ENCODE measurements around the gene CYP4B1.
"Not testable (repeated sequence)": the region's sequence is repeated elsewhere in the genome, so short reads cannot be mapped to it uniquely, and the experiment has no call there.

CYP4B1 gene

DNA sequence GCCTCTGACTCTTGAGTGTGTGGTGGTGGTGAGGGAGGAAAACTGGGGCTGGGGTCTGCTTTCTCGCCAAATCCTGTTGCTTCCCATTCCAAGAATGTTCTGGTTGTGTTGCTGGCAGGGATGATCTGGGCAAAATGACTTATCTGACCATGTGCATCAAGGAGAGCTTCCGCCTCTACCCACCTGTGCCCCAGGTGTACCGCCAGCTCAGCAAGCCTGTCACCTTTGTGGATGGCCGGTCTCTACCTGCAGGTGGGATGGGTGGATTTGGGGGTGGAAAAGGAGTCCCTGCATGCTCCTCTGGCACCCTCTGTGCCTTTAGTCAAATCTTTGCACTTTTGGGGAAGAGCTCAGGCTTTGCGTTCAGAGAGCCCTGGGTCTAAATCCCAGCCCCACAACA lies 18.1 kb downstream of the CYP4B1 start:
- no peak for DNase-seq (ENCODE audit: low read depth)

- DNase-seq (ENCODE audit: low read depth), result no peak
Observed at GRCh38 chr1:46817814-46818213, 19.0 kb downstream of the CYP4B1 start.

- no peak for DNase-seq (ENCODE audit: low read depth)
Observed at GRCh38 chr1:46818591-46818990, 19.7 kb downstream of the CYP4B1 start.

GRCh38 chr1:46819335-46819734 lies 20.5 kb downstream of the CYP4B1 start:
- DNase-seq (ENCODE audit: low read depth), result no peak

DNA sequence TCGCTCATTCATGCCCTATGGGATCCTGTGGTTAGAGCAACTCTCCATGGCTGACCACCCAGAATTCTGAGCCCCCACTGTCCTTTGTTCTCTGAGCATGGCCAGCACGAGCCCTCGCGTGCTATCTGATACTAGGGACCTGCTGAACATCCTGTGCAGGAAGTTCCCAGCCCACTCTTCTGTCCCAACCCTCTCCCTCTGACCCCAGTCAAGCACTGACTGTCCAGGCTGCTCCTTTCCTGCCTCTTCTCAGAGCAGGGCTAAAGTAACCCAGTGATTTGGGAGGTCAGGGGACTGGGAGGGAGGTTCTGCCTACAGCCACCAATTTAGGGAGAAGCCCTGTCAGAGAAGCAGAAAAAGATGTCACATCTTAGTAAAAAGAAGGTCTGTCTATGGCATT lies 21.2 kb downstream of the CYP4B1 start:
- no peak for DNase-seq (ENCODE audit: low read depth)

DNA sequence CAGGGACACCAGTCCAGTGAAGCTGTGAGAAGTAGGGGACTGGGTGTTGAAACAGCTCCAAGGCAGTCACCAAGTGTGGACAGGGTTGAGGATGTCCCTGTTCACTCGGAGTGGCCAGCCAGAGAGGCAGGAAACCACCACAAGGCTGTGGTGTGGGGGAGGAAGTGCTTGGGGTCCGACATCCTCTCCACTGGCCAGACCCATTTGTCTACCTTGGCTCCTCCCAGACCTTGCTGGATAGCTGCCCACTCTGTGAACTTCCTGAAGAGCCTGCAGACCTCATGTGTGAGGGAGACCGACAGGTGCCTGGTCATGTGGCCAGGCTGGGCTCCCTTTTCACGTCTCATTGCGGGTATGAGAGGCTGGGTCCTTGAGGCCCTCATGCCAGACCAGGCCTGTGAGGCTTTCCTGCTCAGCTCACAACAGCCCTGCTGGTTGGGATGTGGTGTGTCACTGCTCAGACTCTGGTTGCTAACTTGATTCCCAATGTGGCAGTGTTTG lies 21.8 kb downstream of the CYP4B1 start:
- no peak for DNase-seq (ENCODE audit: low read depth)

- no peak for DNase-seq (ENCODE audit: low read depth)
Observed at GRCh38 chr1:46822248-46822826, 23.5 kb downstream of the CYP4B1 start.

DNA sequence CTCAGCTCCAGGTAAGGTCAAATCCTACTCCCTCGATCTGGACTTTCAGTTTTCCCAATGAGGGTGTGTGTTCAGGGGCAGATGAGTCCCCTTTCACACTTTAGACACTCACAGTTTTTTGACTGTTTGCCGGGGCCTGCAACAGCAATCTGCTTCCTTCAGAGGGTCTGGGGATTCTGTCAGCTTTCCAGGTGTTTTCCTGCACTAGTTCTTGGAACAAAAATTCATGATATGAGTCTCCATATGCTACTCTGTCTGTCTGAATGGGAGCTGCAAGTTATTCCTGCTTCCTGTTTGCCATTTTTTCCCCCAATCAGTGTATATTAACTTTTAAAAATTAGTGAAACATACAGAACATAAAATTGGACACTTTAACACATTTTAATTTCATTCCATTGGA lies 24.3 kb downstream of the CYP4B1 start:
- no peak for DNase-seq (ENCODE audit: low read depth)

- not testable (repeated sequence) for DNase-seq (ENCODE audit: low read depth)
Observed at GRCh38 chr1:46826892-46827291, 28.0 kb downstream of the CYP4B1 start.

GRCh38 chr1:46830665-46831322 lies 31.9 kb downstream of the CYP4B1 start:
- DNase-seq (ENCODE audit: low read depth), result no peak

- DNase-seq (ENCODE audit: low read depth), result not testable (repeated sequence)
Observed at GRCh38 chr1:46835469-46835868, 36.6 kb downstream of the CYP4B1 start.

GRCh38 chr1:46846386-46846785 lies 47.5 kb downstream of the CYP4B1 start:
- DNase-seq (ENCODE audit: low read depth), result not testable (repeated sequence)

GRCh38 chr1:46857660-46858065 lies 58.8 kb downstream of the CYP4B1 start:
- not testable (repeated sequence) for DNase-seq (ENCODE audit: low read depth)

DNA sequence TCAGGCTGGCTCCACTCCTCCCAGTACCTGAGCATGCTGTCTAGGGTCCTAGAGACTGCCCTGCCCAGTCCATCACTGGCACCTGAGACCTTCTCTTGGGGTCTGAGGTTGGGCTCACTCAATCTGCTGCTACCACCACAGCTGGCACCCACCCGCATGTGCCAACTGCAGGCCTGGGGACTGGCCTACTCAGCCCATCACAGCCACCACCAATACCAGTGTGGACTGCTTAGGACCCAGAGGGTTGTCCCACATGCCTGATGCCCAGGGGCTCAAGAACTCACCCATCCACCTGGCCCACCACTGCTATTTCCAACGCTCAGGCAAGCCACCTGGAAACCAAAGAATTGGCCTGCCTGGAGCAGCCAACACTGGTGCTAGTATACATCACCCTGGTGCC lies 63.5 kb downstream of the CYP4B1 start:
- no peak for DNase-seq (ENCODE audit: low read depth)

Data from activated T-cell treated with anti-CD3 and anti-CD28 coated beads for 24 hours (primary cell).